Tibial nerve (tissue), 4 donors: Measurements from ENCODE around the gene KAZN. TPM values are rescaled to one million over a fixed set of nuclear protein-coding genes. Genes with fewer than 3 reads are reported as not detected.

Experiments
- DNase-seq, 2 donors: peaks; one replicate each; pipeline ENCODE4 v3.0.0-alpha.2; 2019; ENCODE audit warnings: low spot score in 2 of 2
- H3K27ac ChIP-seq, 4 donors: fragments of 200-600 bp; sonication (generic) in 3 of 4; one replicate each; pipeline ENCODE4 v1.5.1; 2017 to 2019; ENCODE audit warnings: mild to moderate bottlenecking in 1 of 4
- H3K27me3 ChIP-seq, 2 donors: fragments of 200-600 bp; sonication (generic) in 1 of 2; one replicate each; pipeline versions ENCODE4 v1.5.1 to v1.6.0; 2017 to 2019
- H3K36me3 ChIP-seq, 3 donors: fragments of 200-600 bp; sonication (generic); one replicate each; pipeline ENCODE4 v1.5.1; 2018 to 2019
- H3K4me1 ChIP-seq, 4 donors: fragments of 200-600 bp; sonication (generic) in 3 of 4; one replicate each; pipeline ENCODE4 v1.5.1; 2017 to 2019
- H3K4me3 ChIP-seq, 4 donors: fragments of 200-600 bp; sonication (generic) in 3 of 4; one replicate each; pipeline ENCODE4 v1.5.1; 2017 to 2019; ENCODE audit warnings: mild to moderate bottlenecking in 1 of 4, moderate library complexity in 1 of 4
- H3K9me3 ChIP-seq, 4 donors: fragments of 200-600 bp; sonication (generic) in 3 of 4; one replicate each; pipeline ENCODE4 v1.5.1; 2017 to 2019
- CTCF ChIP-seq, 5 experiments: fragments of 200-600 bp in 3 of 5; fragments of 450-650 bp in 2 of 5; sonication (generic) in 3 of 5; IDR thresholded peaks; one replicate each; pipeline ENCODE4 v1.5.1; 2016 to 2019; ENCODE audit warnings: antibody characterized with exemption in 5 of 5, mild to moderate bottlenecking in 3 of 5, moderate library complexity in 2 of 5
- EP300 ChIP-seq, 2 donors: sonication (generic); formaldehyde crosslinking; IDR thresholded peaks; one replicate each; pipeline ENCODE4 v1.6.1; 2017; ENCODE audit warnings: antibody characterized with exemption in 2 of 2, mild to moderate bottlenecking in 1 of 2
- POLR2A ChIP-seq, 2 donors: fragments of 450-650 bp; IDR thresholded peaks; one replicate each; pipeline ENCODE4 v1.6.1; 2017; ENCODE audit warnings: antibody characterized with exemption in 2 of 2, mild to moderate bottlenecking in 2 of 2, moderate library complexity in 2 of 2
- WGBS, 2 donors: methylation state at CpG; one replicate each; pipeline ENCODE4 v1.1.5; 2018; 5-methylcytosine and 5-hydroxymethylcytosine counted together
- total RNA-seq, 4 donors: library from RNA; depleted of rRNA; stranded (reverse); fragments of >200 nt; gene quantifications; one replicate each; pipeline ENCODE4 v1.1.0, GENCODE V29; 2016

Gene KAZN
- total RNA-seq, 4 donors from 2014 or later = 16.0 to 29.2 (median 22.2) TPM

- Histone ChIP-seq H3K4me3 (no peak overlapping the region), H3K36me3 (no peaks in the 10 kb centered on the region), H3K27me3 (no peaks in the 10 kb centered on the region), H3K27ac (no peak overlapping the region), H3K4me1 (no peaks in the 10 kb centered on the region), H3K9me3 (no peaks in the 10 kb centered on the region)
- TF ChIP-seq CTCF (IDR thresholded peaks at IDR 0.05) (no peak), POLR2A (IDR thresholded peaks at IDR 0.05) (no peak), EP300 (IDR thresholded peaks at IDR 0.05) (no peak)
- 73 to 76% methylated on average over 2 of the region's 2 CpGs for WGBS, 2 donors
- DNase-seq = no peak
These were observed 181.8 kb downstream of the KAZN start for GRCh38 chr1:14780271-14780670.

- H3K9me3 ChIP-seq = no peaks in the 10 kb centered on the region
- H3K36me3 ChIP-seq = no peaks in the 10 kb centered on the region
- H3K27ac ChIP-seq = no peak overlapping the region
- H3K4me1 ChIP-seq = no peaks in the 10 kb centered on the region
- TF ChIP-seq EP300 (IDR thresholded peaks at IDR 0.05) (no peak), CTCF (IDR thresholded peaks at IDR 0.05) (no peak), POLR2A (IDR thresholded peaks at IDR 0.05) (no peak)
- H3K4me3 ChIP-seq = no peak overlapping the region
- H3K27me3 ChIP-seq = no peaks in the 10 kb centered on the region
- no peak for DNase-seq
- WGBS, 2 donors = 85 to 88% methylated on average over 5 of the region's 5 CpGs
These were observed 183.3 kb downstream of the KAZN start for GRCh38 chr1:14781811-14782210.

- H3K27ac ChIP-seq = no peak overlapping the region
- 68 to 73% methylated on average over 8 of the region's 8 CpGs for WGBS, 2 donors
These were observed 184.5 kb downstream of the KAZN start for GRCh38 chr1:14782741-14783591.

GRCh38 chr1:14783592-14783886 lies 185.1 kb downstream of the KAZN start:
- Histone ChIP-seq H3K4me1 (no peaks in the 10 kb centered on the region), H3K27ac (no peak overlapping the region), H3K9me3 (no peaks in the 10 kb centered on the region), H3K36me3 (no peaks in the 10 kb centered on the region), H3K27me3 (no peaks in the 10 kb centered on the region), H3K4me3 (no peak overlapping the region)
- TF ChIP-seq POLR2A (IDR thresholded peaks at IDR 0.05) (no peak), EP300 (IDR thresholded peaks at IDR 0.05) (no peak), CTCF (IDR thresholded peaks at IDR 0.05) (no peak)
- 90 to 92% methylated on average over 7 of the region's 7 CpGs for WGBS, 2 donors
- no peak for DNase-seq

More at GRCh38 chr1:14782741-14783591, 184.5 kb downstream of the KAZN start:
- H3K9me3 ChIP-seq = no peaks in the 10 kb centered on the region
- TF ChIP-seq CTCF (IDR thresholded peaks at IDR 0.05) (no peak), EP300 (IDR thresholded peaks at IDR 0.05) (no peak), POLR2A (IDR thresholded peaks at IDR 0.05) (no peak)
- no peaks in the 10 kb centered on the region for H3K4me1 ChIP-seq
- no peaks in the 10 kb centered on the region for H3K27me3 ChIP-seq
- no peaks in the 10 kb centered on the region for H3K36me3 ChIP-seq
- no peak for DNase-seq
- no peak overlapping the region for H3K4me3 ChIP-seq

GRCh38 chr1:14784790-14785773 lies 186.6 kb downstream of the KAZN start:
- WGBS, 2 donors = 82 to 85% methylated on average over 16 of the region's 16 CpGs
- Histone ChIP-seq H3K27ac (no peak overlapping the region), H3K4me1 (no peaks in the 10 kb centered on the region), H3K9me3 (no peaks in the 10 kb centered on the region), H3K27me3 (no peaks in the 10 kb centered on the region), H3K36me3 (no peaks in the 10 kb centered on the region), H3K4me3 (no peak overlapping the region)
- no peak for DNase-seq
- TF ChIP-seq EP300 (IDR thresholded peaks at IDR 0.05) = no peak
- TF ChIP-seq POLR2A (IDR thresholded peaks at IDR 0.05) = no peak
- TF ChIP-seq CTCF (IDR thresholded peaks at IDR 0.05) = no peak
